Panc1 (cell line): Measurements from ENCODE around the gene PRKAG2. TPM values are rescaled to one million over a fixed set of nuclear protein-coding genes. Genes with fewer than 3 reads are reported as not detected.

Experiments
- ATAC-seq: fragments of 200-7000 bp; cut with Tn5 transposase; 2 replicates; pipeline ENCODE4 v1.9.1; 2020; ENCODE audit warnings: mild to moderate bottlenecking, moderate library complexity
- BruUV-seq: library from RNA; stranded (reverse); fragments of 400-500 nt; replicated peaks from 2 replicates; lab custom pipeline; 2021; lab: Mats Ljungman, UMichigan
- CTCF ChIA-PET: fragments of 300-600 bp; sonication (Branson Sonifier 250); formaldehyde crosslinking; loops from one replicate; lab custom pipeline; 2022; ENCODE audit warnings: antibody characterized with exemption; lab: Charles Lee
- POLR2A ChIA-PET: fragments of 300-600 bp; sonication (Branson Sonifier 250); formaldehyde crosslinking; loops from one replicate; lab custom pipeline; 2022; ENCODE audit warnings: antibody characterized with exemption; lab: Charles Lee
- DNase-seq: peaks from one replicate; pipeline ENCODE4 v3.0.0-alpha.2; 2010; ENCODE audit warnings: low read depth, low spot score
- H3K27ac ChIP-seq: 2 replicates; pipeline ENCODE4 v1.5.1; 2011; ENCODE audit warnings: mild to moderate bottlenecking, low read length, inconsistent platforms
- H3K27me3 ChIP-seq: fragments of 200-500 bp; sonication (Bioruptor generic); 2 replicates; pipeline ENCODE4 v1.6.0; 2014; ENCODE audit warnings: low read length, inconsistent platforms; ENCODE audit not compliant: control insufficient read depth, insufficient read depth
- H3K36me3 ChIP-seq: fragments of 200-500 bp; sonication (Bioruptor generic); 2 replicates; pipeline ENCODE4 v1.5.1; 2014; ENCODE audit warnings: inconsistent platforms, mild to moderate bottlenecking, low read length, moderate library complexity; ENCODE audit not compliant: control insufficient read depth, insufficient read depth
- H3K4me1 ChIP-seq: 2 replicates; pipeline ENCODE4 v1.5.1; 2011; ENCODE audit warnings: inconsistent platforms, mild to moderate bottlenecking, low read length, moderate library complexity; ENCODE audit not compliant: control insufficient read depth, insufficient read depth
- H3K4me3 ChIP-seq, 2 experiments: 2 replicates each; pipeline ENCODE4 v1.5.1; 2011 to 2012; ENCODE audit warnings: low read depth in 2 of 2, low read length in 2 of 2, mild to moderate bottlenecking in 2 of 2, inconsistent platforms in 1 of 2, moderate library complexity in 1 of 2
- H3K9me3 ChIP-seq: fragments of 200-500 bp; sonication (Bioruptor generic); 2 replicates; pipeline ENCODE4 v1.5.1; 2014; ENCODE audit warnings: low read depth, mild to moderate bottlenecking, inconsistent platforms, low read length, moderate library complexity; ENCODE audit not compliant: control insufficient read depth, insufficient read depth
- POLR2AphosphoS5 ChIP-seq: IDR thresholded peaks from 2 replicates; pipeline ENCODE4 v1.6.1; 2012; ENCODE audit warnings: mild to moderate bottlenecking, low read depth, low read length, moderate library complexity
- SIN3A ChIP-seq: IDR thresholded peaks from 2 replicates; pipeline ENCODE4 v1.6.1; 2012; ENCODE audit warnings: low read depth, mild to moderate bottlenecking, low read length, moderate library complexity, borderline replicate concordance; ENCODE audit not compliant: insufficient read depth
- TCF7L2 ChIP-seq: IDR thresholded peaks from 2 replicates; pipeline ENCODE4 v1.6.1; 2011; ENCODE audit warnings: mild to moderate bottlenecking, low read depth, low read length, inconsistent platforms
- in situ Hi-C: cut with HindIII; loops from 2 replicates; pipeline ENCODE4 v1.10.0; 2016; ENCODE audit warnings: low sequenced_read_pairs, low pct_unique_long_range_greater_than_20kb
- intact Hi-C: fragments of 100-400 bp; cut with micrococcal nuclease; formaldehyde crosslinking; loops from one replicate; pipeline ENCODE4 v1.10.0; 2022; ENCODE audit not compliant: unreplicated experiment
- total RNA-seq: library from RNA; stranded (reverse); gene quantifications from one replicate; pipeline ENCODE4 v1.2.1, GENCODE V29; 2021; ENCODE audit not compliant: unreplicated experiment
- TF ChIP-seq, protein P1 (sequence below): fragments of 450-650 bp; IDR thresholded peaks from 2 replicates; pipeline ENCODE4 v1.5.1; 2017; ENCODE audit warnings: mild to moderate bottlenecking
- TF ChIP-seq, protein P2 (sequence below), 2 experiments: IDR thresholded peaks; 2 replicates each; pipeline ENCODE4 v1.6.1; 2011 to 2012; ENCODE audit warnings: low read depth in 2 of 2, control low read depth in 1 of 2, low read length in 1 of 2, mild to moderate bottlenecking in 1 of 2, moderate library complexity in 1 of 2; ENCODE audit not compliant: insufficient read depth in 1 of 2

The PRKAG2 gene
- total RNA-seq, 1 experiment from 2014 or later: 71.6 TPM

DNA sequence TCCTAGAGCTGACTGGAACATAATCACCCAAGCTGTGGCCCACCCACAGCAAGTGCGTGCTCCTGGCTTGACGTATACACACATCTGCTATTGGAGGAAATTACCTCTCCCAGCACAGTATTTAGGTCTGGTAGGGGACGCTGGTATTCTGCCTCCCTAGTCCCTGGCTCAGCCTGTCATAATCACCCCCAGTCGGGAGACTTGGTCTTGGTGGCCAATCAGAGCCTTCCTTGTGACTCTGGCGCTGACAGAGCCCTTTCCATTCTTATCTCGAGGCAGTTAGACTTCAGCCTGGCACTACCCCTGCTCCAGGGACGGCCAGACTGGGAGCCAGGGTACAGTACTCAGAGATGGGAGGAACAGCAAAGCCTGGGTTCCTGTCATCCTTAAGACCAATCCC is 14.3 kb upstream of the PRKAG2 start:
- POLR2A ChIA-PET: no interaction called here
- BruUV-seq: no TSS peak
- ATAC-seq (no peak), DNase-seq (no peak)
- Histone ChIP-seq H3K27ac (no peak overlapping the region), H3K4me3 (no peak overlapping the region), H3K27me3 (peaks cover 4% of the 10 kb centered on the region; the same call in 1 of the 2 replicates), H3K4me1 (no peaks in the 10 kb centered on the region), H3K9me3 (no peaks in the 10 kb centered on the region), H3K36me3 (no peaks in the 10 kb centered on the region)
- in situ Hi-C loops (no loop called here), intact Hi-C loops (no loop called here)
- CTCF ChIA-PET: no interaction called here
- TF ChIP-seq, protein P1, sequence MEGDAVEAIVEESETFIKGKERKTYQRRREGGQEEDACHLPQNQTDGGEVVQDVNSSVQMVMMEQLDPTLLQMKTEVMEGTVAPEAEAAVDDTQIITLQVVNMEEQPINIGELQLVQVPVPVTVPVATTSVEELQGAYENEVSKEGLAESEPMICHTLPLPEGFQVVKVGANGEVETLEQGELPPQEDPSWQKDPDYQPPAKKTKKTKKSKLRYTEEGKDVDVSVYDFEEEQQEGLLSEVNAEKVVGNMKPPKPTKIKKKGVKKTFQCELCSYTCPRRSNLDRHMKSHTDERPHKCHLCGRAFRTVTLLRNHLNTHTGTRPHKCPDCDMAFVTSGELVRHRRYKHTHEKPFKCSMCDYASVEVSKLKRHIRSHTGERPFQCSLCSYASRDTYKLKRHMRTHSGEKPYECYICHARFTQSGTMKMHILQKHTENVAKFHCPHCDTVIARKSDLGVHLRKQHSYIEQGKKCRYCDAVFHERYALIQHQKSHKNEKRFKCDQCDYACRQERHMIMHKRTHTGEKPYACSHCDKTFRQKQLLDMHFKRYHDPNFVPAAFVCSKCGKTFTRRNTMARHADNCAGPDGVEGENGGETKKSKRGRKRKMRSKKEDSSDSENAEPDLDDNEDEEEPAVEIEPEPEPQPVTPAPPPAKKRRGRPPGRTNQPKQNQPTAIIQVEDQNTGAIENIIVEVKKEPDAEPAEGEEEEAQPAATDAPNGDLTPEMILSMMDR: no peak
- no peak for TF ChIP-seq SIN3A
- TF ChIP-seq, protein P2, sequence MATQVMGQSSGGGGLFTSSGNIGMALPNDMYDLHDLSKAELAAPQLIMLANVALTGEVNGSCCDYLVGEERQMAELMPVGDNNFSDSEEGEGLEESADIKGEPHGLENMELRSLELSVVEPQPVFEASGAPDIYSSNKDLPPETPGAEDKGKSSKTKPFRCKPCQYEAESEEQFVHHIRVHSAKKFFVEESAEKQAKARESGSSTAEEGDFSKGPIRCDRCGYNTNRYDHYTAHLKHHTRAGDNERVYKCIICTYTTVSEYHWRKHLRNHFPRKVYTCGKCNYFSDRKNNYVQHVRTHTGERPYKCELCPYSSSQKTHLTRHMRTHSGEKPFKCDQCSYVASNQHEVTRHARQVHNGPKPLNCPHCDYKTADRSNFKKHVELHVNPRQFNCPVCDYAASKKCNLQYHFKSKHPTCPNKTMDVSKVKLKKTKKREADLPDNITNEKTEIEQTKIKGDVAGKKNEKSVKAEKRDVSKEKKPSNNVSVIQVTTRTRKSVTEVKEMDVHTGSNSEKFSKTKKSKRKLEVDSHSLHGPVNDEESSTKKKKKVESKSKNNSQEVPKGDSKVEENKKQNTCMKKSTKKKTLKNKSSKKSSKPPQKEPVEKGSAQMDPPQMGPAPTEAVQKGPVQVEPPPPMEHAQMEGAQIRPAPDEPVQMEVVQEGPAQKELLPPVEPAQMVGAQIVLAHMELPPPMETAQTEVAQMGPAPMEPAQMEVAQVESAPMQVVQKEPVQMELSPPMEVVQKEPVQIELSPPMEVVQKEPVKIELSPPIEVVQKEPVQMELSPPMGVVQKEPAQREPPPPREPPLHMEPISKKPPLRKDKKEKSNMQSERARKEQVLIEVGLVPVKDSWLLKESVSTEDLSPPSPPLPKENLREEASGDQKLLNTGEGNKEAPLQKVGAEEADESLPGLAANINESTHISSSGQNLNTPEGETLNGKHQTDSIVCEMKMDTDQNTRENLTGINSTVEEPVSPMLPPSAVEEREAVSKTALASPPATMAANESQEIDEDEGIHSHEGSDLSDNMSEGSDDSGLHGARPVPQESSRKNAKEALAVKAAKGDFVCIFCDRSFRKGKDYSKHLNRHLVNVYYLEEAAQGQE (IDR thresholded peaks at IDR 0.05; ENCODE audit: insufficient read depth in 1 of 2, low read depth in 2 of 2, low read length in 1 of 2): no peak
- no peak for TF ChIP-seq POLR2AphosphoS5
- no peak for TF ChIP-seq TCF7L2

DNA sequence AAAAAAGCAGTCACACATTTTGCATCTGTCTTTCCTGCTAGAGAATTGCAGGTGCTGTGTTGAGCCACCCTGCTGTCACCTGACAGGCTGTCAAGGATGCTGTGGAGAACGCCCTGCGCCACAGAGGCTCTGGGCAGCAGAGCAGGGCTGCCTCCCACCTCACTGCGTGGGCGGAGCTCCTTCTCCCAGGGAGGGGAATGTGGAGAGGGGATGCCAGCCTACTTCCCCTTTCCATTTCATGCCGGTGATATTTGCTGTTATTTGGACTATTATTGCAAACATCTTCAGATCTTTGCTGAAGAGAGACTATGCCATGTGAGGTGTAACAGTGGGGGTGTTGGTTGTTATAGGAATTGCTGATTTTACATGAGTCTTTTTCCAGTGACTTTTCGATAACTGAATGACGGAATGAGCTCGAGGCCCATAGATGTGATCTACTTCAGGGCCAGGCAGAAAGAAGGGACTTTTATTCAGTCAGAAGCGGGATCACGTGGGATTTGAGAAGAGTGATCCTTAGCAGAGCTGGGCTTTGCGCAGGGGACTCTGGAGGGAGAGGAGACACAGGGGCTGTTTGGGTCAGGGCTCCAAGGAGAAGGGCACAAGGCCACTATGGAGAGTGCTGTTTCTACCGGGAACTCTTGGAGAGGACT is 13.6 kb upstream of the PRKAG2 start:
- Histone ChIP-seq H3K4me3 (no peak overlapping the region), H3K27ac (no peak overlapping the region), H3K9me3 (no peaks in the 10 kb centered on the region), H3K27me3 (peaks cover 4% of the 10 kb centered on the region; the same call in 1 of the 2 replicates), H3K4me1 (no peaks in the 10 kb centered on the region), H3K36me3 (no peaks in the 10 kb centered on the region)
- DNase-seq (no peak), ATAC-seq (no peak)
- ChIA-PET CTCF (no interaction called here), POLR2A (no interaction called here)
- intact Hi-C loops: no loop called here
- in situ Hi-C loops: no loop called here
- no TSS peak for BruUV-seq
- no peak for TF ChIP-seq SIN3A
- TF ChIP-seq POLR2AphosphoS5: no peak
- TF ChIP-seq, protein P2 (IDR thresholded peaks at IDR 0.05; ENCODE audit: insufficient read depth in 1 of 2, low read depth in 2 of 2, low read length in 1 of 2): no peak
- no peak for TF ChIP-seq TCF7L2
- TF ChIP-seq, protein P1: no peak
